GM15510 (cell line): Measurements from ENCODE around the gene ARRB1.

Source experiments
- POLR2A ChIP-seq: IDR thresholded peaks from 3 replicates; pipeline ENCODE4 v1.6.1; 2011; ENCODE audit warnings: borderline replicate concordance; ENCODE audit not compliant: insufficient read length; ENCODE audit errors: extremely low read depth

ARRB1 gene

GRCh38 chr11:75269367-75269660, 82.1 kb downstream of the ARRB1 start:
- TF ChIP-seq POLR2A: no peak

- no peak for TF ChIP-seq POLR2A
Measured at GRCh38 chr11:75268626-75269366, 82.7 kb downstream of the ARRB1 start.

- no peak for TF ChIP-seq POLR2A
Measured at GRCh38 chr11:75267171-75267970, 84.1 kb downstream of the ARRB1 start.

- TF ChIP-seq POLR2A: no peak
Measured at GRCh38 chr11:75265851-75266531, 85.5 kb downstream of the ARRB1 start.

DNA sequence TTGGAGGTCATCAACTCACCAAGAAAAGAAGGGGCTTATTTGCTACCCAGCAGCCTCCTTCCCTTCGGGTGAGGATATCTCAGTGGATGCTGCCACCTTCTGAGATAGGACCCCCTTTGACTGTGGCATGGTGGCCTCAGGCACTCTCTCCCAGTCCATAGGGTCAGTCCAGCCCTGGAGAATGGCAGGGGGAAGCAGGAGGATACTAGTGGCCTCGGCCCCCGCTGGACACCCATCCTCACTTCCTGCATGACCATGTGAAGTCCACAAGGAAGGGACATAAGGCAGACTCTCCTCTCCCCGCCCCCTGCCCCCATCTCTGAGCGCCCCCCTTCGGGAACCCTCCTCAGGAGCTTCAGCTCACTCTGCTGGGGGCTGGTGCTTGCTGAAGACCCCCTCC, 86.5 kb downstream of the ARRB1 start:
- TF ChIP-seq POLR2A: no peak

DNA sequence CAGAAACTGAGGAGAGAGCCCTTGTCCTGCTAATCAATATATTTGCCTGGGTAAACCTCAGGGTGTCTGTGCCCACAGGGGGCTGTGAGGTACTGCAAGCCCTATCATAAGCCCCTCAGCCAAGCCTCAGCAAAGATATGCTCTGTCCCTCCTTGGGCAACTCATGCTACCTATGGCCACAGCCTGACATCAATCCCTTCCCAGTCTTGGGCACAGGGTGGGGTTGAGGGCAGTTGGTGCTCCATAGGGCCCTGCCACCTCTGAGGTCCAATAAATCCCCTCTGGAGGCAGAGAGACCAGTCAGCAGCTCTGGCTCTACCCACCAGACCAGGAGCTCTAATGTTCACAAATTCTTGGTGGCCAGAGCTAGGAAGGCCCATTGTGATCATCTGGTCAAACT, 87.1 kb downstream of the ARRB1 start:
- TF ChIP-seq POLR2A: no peak

DNA sequence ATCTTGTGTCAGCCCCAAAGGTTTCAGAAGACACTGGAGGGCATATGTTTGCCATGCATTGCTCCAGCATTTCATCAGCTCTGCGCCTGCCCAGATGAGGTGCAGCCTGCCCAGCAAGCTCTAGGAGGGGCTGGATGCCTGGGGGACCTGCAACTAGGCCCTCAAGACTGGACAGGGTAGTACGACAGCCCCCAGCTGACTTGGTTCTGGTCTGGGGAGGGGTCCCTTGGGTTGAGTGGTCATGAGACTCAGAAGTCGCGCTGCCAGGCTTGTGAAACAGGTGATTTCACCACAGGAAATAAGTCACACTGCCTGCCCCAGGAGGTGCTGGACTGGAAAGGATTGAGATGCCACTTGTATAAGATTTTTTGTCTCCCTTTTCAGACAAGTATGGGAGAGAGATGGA, 87.5 kb downstream of the ARRB1 start:
- no peak for TF ChIP-seq POLR2A

- no peak for TF ChIP-seq POLR2A
Measured at GRCh38 chr11:75262961-75263852, 88.3 kb downstream of the ARRB1 start.

GRCh38 chr11:75262436-75262835, 89.0 kb downstream of the ARRB1 start:
- no peak for TF ChIP-seq POLR2A

- no peak for TF ChIP-seq POLR2A
Measured at GRCh38 chr11:75261902-75262361, 89.5 kb downstream of the ARRB1 start.

DNA sequence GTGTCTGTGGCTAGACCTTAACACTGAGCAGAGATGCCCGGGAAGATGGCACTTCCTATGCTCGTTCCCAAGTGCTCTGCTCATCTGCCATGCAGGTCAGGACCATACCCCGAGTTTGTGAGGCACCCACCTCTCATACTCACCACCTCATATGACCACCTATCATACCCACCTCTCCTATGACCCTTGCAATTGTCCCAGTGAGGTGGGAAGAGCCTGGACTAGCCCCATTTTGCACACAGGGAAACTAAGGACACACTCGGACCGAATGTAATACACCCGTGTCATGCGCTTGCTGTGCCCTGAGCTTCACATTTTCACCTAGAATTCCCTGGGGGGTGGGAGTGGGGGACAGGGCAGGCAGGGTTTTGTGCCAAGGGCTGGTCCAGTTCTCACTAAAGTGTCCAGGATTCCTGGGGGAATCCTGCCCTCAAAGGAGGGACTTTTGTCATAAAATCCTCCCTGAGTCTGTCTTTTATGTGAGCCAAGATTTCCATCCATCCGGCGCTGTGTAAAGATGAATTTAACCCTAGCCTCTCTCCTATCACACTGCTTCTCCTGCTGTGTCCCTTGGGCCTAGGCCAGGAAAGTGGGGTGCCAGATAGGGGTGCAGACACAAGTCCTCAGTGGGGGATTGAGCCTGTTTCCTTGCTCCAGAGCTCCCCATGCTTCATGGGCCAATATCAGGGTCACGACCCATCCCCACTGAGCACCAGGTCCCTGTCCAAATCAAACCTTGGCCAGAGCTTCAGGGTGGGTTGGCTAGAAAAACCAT, 90.9 kb downstream of the ARRB1 start:
- no peak for TF ChIP-seq POLR2A

DNA sequence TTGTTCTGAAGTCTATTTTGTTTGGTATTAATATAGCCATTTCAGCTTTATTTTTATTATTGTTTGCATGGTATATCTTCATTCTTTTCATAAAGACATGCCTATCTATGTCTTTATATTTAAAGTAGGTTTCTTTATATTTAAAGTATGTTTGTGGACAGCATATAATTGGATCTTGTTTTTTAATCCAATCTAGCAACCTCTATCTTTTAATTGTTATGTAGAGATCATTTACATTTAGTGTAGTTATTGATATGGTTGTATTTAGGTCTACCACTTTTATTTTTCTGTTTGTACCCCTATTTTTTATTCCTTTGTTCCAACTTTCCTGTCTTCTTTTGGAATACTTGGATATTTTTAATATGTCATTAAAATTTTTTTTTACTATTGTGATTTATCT, 97.1 kb downstream of the ARRB1 start:
- no peak for TF ChIP-seq POLR2A

DNA sequence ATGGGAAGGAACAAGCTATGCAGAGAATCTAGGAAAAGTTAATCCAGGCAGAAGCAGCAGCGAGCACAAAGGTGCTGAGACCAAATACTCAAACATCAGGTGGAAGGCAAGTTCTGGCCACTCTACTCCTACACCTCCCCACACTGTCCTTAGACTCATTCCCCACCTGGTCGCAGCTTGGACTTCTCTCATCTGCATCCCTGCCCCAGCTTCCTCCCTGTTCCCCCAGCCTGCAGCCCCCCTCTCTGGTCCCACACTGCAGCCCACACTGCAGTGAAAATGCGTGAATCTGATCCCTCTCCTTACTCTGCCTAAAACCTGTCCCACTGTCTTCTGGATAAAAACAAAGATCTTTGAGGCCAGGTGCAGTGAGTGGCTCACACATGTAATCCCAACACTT, 101.8 kb downstream of the ARRB1 start:
- no peak for TF ChIP-seq POLR2A

GRCh38 chr11:75248924-75249256, 102.6 kb downstream of the ARRB1 start:
- TF ChIP-seq POLR2A: no peak

DNA sequence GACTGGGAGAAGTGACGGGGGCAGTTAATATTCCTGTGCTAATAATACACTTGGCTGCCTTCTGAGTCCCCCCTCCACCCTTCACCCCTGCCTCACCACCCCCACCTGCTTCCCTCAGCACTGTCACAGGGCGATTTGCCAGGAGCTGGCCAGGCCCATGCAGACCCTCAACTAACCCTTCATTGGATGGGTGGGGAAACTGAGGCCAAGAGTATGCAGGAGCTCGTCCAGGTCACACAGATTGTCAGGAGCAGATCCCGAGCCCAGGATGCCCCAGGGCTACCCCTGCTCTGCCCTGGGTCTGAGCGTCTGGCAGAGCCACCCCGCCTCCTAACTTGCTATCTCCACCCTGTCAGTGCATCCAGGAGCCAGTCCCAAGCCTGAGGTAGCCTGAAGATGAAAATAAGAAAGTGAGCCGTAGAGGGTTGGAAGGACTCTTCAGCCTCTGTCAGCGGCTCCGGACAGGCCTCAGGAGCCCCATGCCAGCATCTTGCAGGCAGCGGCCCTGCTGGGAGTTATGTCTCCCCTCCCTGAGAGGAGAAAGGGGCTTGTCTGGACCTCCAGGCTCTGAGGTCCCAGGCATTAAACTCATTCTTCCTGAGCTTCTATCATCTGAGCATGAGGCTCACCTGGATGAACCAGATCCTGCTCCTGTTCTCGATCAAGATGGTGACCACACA, 104.7 kb downstream of the ARRB1 start:
- no peak for TF ChIP-seq POLR2A
